PC-3 (cell line): ENCODE results near the gene TMEM107. TPM values are rescaled to one million over a fixed set of nuclear protein-coding genes. Genes with fewer than 3 reads are reported as not detected.
A peak's percentile ranks its signal among the peaks of the same experiment; 100 is the strongest.

ENCODE experiments used
- ATAC-seq: fragments of 200-7000 bp; cut with Tn5 transposase; 2 replicates; pipeline ENCODE4 v1.9.1; 2020; ENCODE audit warnings: mild to moderate bottlenecking, moderate library complexity
- BruUV-seq: library from RNA; stranded (reverse); fragments of 400-500 nt; replicated peaks from 2 replicates; lab custom pipeline; 2021; lab: Mats Ljungman, UMichigan
- CTCF ChIA-PET: fragments of 300-600 bp; sonication (Branson Sonifier 250); formaldehyde crosslinking; loops from one replicate; lab custom pipeline; 2022; ENCODE audit warnings: antibody characterized with exemption; lab: Charles Lee
- POLR2A ChIA-PET: fragments of 300-600 bp; sonication (Branson Sonifier 250); formaldehyde crosslinking; loops from one replicate; lab custom pipeline; 2022; ENCODE audit warnings: antibody characterized with exemption; ENCODE audit not compliant: unreplicated experiment; lab: Charles Lee
- DNase-seq: peaks from one replicate; pipeline ENCODE4 v3.0.0-alpha.2; 2015
- H2AFZ ChIP-seq: fragments of 300-600 bp; sonication (generic); 2 replicates; pipeline ENCODE4 v1.6.0; 2016; ENCODE audit warnings: antibody characterized with exemption, low read length
- H3F3A ChIP-seq: fragments of 300-600 bp; sonication (generic); one replicate; pipeline ENCODE4 v1.6.0; 2017; ENCODE audit warnings: antibody characterized with exemption, low read length, control low read depth, mild to moderate bottlenecking; ENCODE audit not compliant: unreplicated experiment
- H3K27ac ChIP-seq: fragments of 300-600 bp; sonication (generic); 2 replicates; pipeline ENCODE4 v1.5.1; 2016; ENCODE audit warnings: mild to moderate bottlenecking, low read length
- H3K27me3 ChIP-seq: fragments of 300-600 bp; sonication (generic); 2 replicates; pipeline ENCODE4 v1.6.1; 2016; ENCODE audit warnings: low read length, mixed read lengths
- H3K36me3 ChIP-seq: fragments of 300-600 bp; sonication (generic); 2 replicates; pipeline ENCODE4 v1.6.1; 2016; ENCODE audit warnings: low read depth, mixed run types, low read length, mixed read lengths
- H3K4me1 ChIP-seq: fragments of 300-600 bp; sonication (generic); 2 replicates; pipeline ENCODE4 v1.5.1; 2016; ENCODE audit warnings: low read length; ENCODE audit not compliant: insufficient read depth
- H3K4me2 ChIP-seq: fragments of 300-600 bp; sonication (generic); 2 replicates; pipeline ENCODE4 v1.6.0; 2016; ENCODE audit warnings: low read length
- H3K4me3 ChIP-seq: fragments of 300-600 bp; sonication (generic); 2 replicates; pipeline ENCODE4 v1.5.1; 2016; ENCODE audit warnings: mild to moderate bottlenecking, low read length, mixed read lengths
- H3K79me2 ChIP-seq: fragments of 300-600 bp; sonication (generic); 2 replicates; pipeline ENCODE4 v1.6.1; 2017; ENCODE audit warnings: low read length, mixed read lengths
- H3K9ac ChIP-seq: fragments of 300-600 bp; sonication (generic); 2 replicates; pipeline ENCODE4 v1.6.0; 2016; ENCODE audit warnings: mild to moderate bottlenecking, low read length
- H3K9me2 ChIP-seq: fragments of 300-600 bp; sonication (generic); replicated peaks from 2 replicates; pipeline ENCODE4 v1.6.1; 2016; ENCODE audit warnings: mixed run types, low read length, mixed read lengths
- H3K9me3 ChIP-seq: fragments of 300-600 bp; sonication (generic); 2 replicates; pipeline ENCODE4 v1.6.1; 2016; ENCODE audit warnings: low read length, mixed read lengths
- H4K20me1 ChIP-seq: fragments of 300-600 bp; sonication (generic); 2 replicates; pipeline ENCODE4 v1.6.1; 2016; ENCODE audit warnings: low read length, mixed read lengths
- CTCF ChIP-seq: fragments of 300-600 bp; sonication (generic); conservative IDR thresholded peaks from 2 replicates; pipeline ENCODE4 v1.5.1; 2017; ENCODE audit warnings: antibody characterized with exemption, low read depth, mild to moderate bottlenecking, low read length
- EZH2 ChIP-seq: fragments of 300-600 bp; sonication (generic); IDR thresholded peaks from one replicate; pipeline ENCODE4 v1.6.1; 2017; ENCODE audit warnings: antibody characterized with exemption, mild to moderate bottlenecking, low read length; ENCODE audit not compliant: unreplicated experiment
- EZH2phosphoT487 ChIP-seq: fragments of 300-600 bp; sonication (generic); IDR thresholded peaks from 2 replicates; pipeline ENCODE4 v1.6.1; 2018; ENCODE audit warnings: mild to moderate bottlenecking, antibody characterized with exemption, low read length, borderline replicate concordance
- intact Hi-C: fragments of 100-400 bp; cut with micrococcal nuclease; formaldehyde crosslinking; loops from 2 replicates; pipeline ENCODE4 v1.9.0; 2023
- total RNA-seq: library from RNA; depleted of rRNA; stranded (reverse); fragments of >200 nt; gene quantifications from 2 replicates; pipeline ENCODE4 v1.2.3, GENCODE V29; 2014

The TMEM107 gene
- total RNA-seq, 1 experiment from 2014 or later: 19.0 TPM

DNA sequence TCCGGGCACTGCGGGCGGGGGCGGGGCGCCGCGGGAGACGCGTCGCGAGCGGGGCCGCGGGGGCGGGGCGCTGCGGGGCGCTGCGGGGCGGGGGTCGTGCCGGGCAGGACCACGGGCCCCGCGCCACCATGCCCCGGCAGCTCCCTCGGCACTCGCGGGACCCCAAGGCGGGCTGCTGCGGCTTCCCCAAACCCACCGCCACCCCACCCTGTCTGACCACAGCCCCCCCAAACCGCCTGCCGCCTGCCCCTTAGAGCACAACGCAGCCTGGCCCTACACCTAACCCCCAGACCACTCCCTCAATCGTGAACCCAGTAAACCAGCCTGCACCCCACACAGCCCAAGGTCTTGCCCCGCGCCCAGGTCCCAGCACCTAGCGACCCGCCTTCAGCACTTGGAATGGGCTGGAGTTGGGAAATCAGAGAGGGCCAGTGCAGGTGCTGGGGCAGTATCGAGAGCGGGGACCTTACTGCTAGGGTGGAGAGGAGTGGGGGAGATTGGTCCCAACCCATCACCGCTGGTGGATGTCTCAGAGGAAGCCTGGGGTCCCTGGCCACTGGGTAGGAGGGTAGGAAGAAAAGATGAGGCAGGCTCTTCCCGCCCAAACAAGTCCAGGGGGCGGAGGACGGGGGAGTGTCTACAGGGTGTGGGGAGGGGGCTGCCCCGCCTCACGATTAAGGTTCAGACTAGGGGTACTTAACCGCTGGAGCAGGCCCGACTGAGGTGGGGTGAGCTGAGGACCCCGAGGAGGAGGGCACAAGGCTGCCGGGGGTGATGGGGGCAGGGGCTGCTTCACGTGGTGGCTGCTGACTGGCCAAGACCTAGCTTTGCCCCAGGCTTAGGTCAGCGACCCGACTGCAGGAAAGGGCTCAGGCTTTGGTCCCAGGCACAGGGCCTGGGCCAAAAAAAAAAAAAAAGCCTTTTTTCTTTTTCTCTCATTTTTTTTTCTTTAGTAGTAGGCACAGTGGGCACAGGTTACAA lies 12.9 kb downstream of the TMEM107 start:
- Histone ChIP-seq H3K27me3 (no peaks in the 10 kb centered on the region), H4K20me1 (0 out of 2 replicates have a peak, but pooled peaks cover 2% of the 10 kb centered on the region), H3F3A (no peaks in the 10 kb centered on the region), H3K36me3 (no peaks in the 10 kb centered on the region; the same call in 1 of the 2 replicates), H3K4me2 (peak overlapping the region; percentile 75), H3K9me3 (no peaks in the 10 kb centered on the region), H3K79me2 (peaks cover 19% of the 10 kb centered on the region), H3K9ac (peak overlapping the region; percentile 97), H3K4me1 (peaks cover 27% of the 10 kb centered on the region), H2AFZ (peak overlapping the region; percentile 57), H3K27ac (no peak overlapping the region), H3K9me2 (no peaks in the 10 kb centered on the region), H3K4me3 (peak overlapping the region; percentile 88)
- ChIA-PET POLR2A (interaction anchor here (0.6 kb wide), 1 partner anchor 41 kb away, joined by 3 read pairs; no protein-coding TSS in a partner anchor), CTCF (interaction anchor here (0.5 kb wide), 1 partner anchor 31 kb away, joined by 3 read pairs; no protein-coding TSS in a partner anchor)
- DNase-seq (no peak), ATAC-seq (no peak)
- BruUV-seq: no TSS peak
- intact Hi-C loops: no loop called here
- TF ChIP-seq EZH2phosphoT487 (no peak), CTCF (no peak), EZH2 (no peak)

DNA sequence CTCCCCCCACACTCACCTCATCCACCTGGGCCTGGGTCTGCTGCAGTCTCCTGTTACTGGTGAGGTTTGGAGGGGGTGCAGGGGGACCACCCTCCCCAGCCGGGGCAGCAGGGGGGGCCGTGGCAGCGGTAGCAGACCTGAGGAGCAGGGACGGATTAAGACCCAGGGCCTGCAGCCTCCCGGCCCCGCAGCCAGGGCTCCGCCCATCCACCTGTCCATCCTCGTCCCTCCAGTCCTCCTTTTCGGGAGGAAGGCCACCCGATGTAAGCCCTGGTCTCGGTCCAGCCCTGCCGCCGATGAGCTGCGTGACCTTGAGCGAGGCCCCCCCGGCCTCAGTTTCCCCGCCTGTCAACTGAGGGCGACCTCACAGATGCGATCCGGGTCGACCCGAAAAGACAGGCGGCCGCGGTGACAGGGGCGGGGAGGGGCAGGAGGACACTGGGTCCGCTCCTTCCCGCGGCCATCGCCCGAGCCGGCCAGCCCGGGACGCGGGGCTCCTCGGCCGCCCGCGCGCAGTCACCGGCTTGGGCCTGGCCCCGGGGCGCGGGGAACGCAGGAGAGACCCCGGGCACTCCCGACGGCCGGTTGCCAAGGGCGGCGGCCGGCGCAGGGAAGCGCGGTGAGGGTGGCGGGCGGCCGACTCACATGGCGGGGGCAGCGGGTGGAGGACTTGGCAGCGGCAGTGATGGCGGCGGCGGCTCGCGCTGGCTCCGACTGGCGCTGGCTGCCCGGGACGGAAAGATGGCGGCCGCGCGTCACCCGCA lies 13.8 kb downstream of the TMEM107 start, which contains the start of gene VAMP2:
TSS of gene VAMP2 (minus strand) at position 716 of the 764 bp plus-strand sequence. CDS start at position 647, 69 bp downstream.
- H4K20me1 ChIP-seq: 0 out of 2 replicates have a peak, but pooled peaks cover 2% of the 10 kb centered on the region
- peaks cover 19% of the 10 kb centered on the region for H3K79me2 ChIP-seq
- TF ChIP-seq CTCF (no peak), EZH2 (no peak), EZH2phosphoT487 (no peak)
- no TSS peak for BruUV-seq
- peak within 1 kb of the TSS; percentile 57 for H2AFZ ChIP-seq
- no peaks in the 10 kb centered on the region for H3K9me3 ChIP-seq
- H3K27ac ChIP-seq: peak within 1 kb of the TSS; percentile 59
- H3K27me3 ChIP-seq: no peaks in the 10 kb centered on the region
- peak within 1 kb of the TSS; percentile 88 for H3K4me3 ChIP-seq
- intact Hi-C loops: no loop called here
- peak; percentile 60 for DNase-seq
- H3F3A ChIP-seq: no peaks in the 10 kb centered on the region
- CTCF ChIA-PET: no interaction called here
- ATAC-seq: peak; percentile 51
- H3K9ac ChIP-seq: peak within 1 kb of the TSS; percentile 97
- POLR2A ChIA-PET: no interaction called here
- peak within 1 kb of the TSS; percentile 96 for H3K4me2 ChIP-seq
- peaks cover 27% of the 10 kb centered on the region for H3K4me1 ChIP-seq
- H3K9me2 ChIP-seq: no peaks in the 10 kb centered on the region
- no peaks in the 10 kb centered on the region; the same call in 1 of the 2 replicates for H3K36me3 ChIP-seq
